Spleen (tissue), 7 donors: ENCODE results near the gene ZBTB4.

Experiments
- CTCF ChIP-seq, 11 experiments: fragments of 200-600 bp in 7 of 11; fragments of 450-650 bp in 4 of 11; sonication (generic) in 4 of 11; IDR thresholded peaks in 8 of 11; conservative IDR thresholded peaks in 3 of 11; 1 replicate in 7 of 11; 2 replicates in 4 of 11; pipeline versions ENCODE4 v1.4.0 to v1.8.0; 2016 to 2021; ENCODE audit warnings: antibody characterized with exemption in 11 of 11, inconsistent platforms in 4 of 11, mild to moderate bottlenecking in 1 of 11
- POLR2A ChIP-seq, 3 donors: fragments of 450-650 bp; IDR thresholded peaks; one replicate each; pipeline ENCODE4 v1.5.1; 2017; ENCODE audit warnings: antibody characterized with exemption in 3 of 3, mild to moderate bottlenecking in 1 of 3
- donor health status: DM: no; HTN: no; CAD: no; lungs with moderate emphysema.
- donor health status: DM: no; HTN: no; CAD: no.
- donor health status: DM: no; HTN: no; CAD: no.

- TF ChIP-seq CTCF (IDR thresholded peaks at IDR 0.05 in 8 of 11, conservative IDR thresholded peaks at IDR 0.05 in 3 of 11) (no peak), POLR2A (IDR thresholded peaks at IDR 0.05) (no peak)
Observed at GRCh38 chr17:7413346-7413985, 66.0 kb downstream of the ZBTB4 start.
